Neutrophil (primary cell): ENCODE data around the gene SLC25A45.

Source experiments
- H3K27ac ChIP-seq: fragments of 200-600 bp; sonication (generic); 2 replicates; pipeline ENCODE4 v1.5.1; 2016; ENCODE audit warnings: mild to moderate bottlenecking, moderate library complexity
- H3K27me3 ChIP-seq: fragments of 200-600 bp; sonication (generic); 2 replicates; pipeline ENCODE4 v1.6.0; 2016; ENCODE audit warnings: mild to moderate bottlenecking
- H3K36me3 ChIP-seq: fragments of 200-600 bp; sonication (generic); 2 replicates; pipeline ENCODE4 v1.5.1; 2017
- H3K4me1 ChIP-seq, 2 experiments: fragments of 200-600 bp in 1 of 2; sonication (generic) in 1 of 2; 1 replicate in 1 of 2; 2 replicates in 1 of 2; pipeline versions ENCODE4 v1.5.1 to v1.6.1; 2013 to 2016; ENCODE audit warnings: low read depth in 1 of 2, low read length in 1 of 2, mild to moderate bottlenecking in 1 of 2, moderate library complexity in 1 of 2; ENCODE audit not compliant: control insufficient read depth in 1 of 2, insufficient read depth in 1 of 2
- H3K4me3 ChIP-seq, 2 experiments: fragments of 200-600 bp in 1 of 2; sonication (generic) in 1 of 2; 1 replicate in 1 of 2; 2 replicates in 1 of 2; pipeline ENCODE4 v1.5.1; 2013 to 2016; ENCODE audit warnings: low read depth in 1 of 2, low read length in 1 of 2, mild to moderate bottlenecking in 1 of 2, moderate library complexity in 1 of 2
- H3K9me3 ChIP-seq: fragments of 200-600 bp; sonication (generic); 2 replicates; pipeline ENCODE4 v1.5.1; 2016
- TF ChIP-seq, protein P1 (sequence below): fragments of 200-600 bp; sonication (generic); IDR thresholded peaks from 2 replicates; pipeline ENCODE4 v1.5.1; 2016; ENCODE audit warnings: antibody characterized with exemption

The SLC25A45 gene

DNA sequence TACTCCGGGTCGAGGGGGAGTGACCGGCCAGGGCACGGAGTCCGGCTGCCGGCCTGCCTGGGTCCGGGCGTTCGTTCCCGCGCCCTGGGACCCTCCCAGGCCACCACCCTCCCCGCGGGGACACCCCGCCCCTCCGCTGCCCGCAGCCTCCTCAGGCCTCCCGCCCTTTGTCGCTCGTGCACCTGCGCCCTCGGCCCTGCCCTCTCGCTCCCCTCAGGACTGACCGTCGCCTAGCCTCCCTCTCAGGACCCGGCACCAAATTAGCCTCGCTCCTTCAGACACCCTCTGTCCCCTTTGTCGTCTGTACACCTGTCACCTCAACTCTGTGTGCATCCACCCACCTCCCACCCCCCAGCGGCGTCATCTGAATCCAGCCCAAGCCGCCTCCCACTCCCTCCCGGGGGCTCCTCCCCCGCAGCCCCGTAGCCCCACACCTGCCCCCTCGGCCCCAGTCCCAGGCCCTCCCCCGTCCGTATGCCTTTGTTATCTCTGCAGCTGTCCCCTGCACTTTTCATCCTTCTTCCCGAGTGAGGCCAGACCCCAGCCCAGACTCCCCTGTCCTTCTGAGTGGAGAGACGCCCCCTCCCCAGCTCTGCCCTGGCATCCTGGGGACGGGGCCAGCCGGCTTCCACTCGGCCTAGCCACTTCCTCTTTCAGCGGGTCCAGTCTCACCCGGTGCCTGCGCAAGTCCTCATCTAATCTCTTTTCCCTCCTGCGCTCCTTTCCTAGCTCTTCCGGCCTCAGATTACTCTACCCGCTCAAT lies 27.3 kb downstream of the SLC25A45 start:
- no peaks in the 10 kb centered on the region for H3K9me3 ChIP-seq
- H3K27me3 ChIP-seq, result peaks cover 18% of the 10 kb centered on the region
- peak overlapping the region; percentile 98 for H3K27ac ChIP-seq
- peak overlapping the region; percentile 83 to 98 for H3K4me3 ChIP-seq
- H3K4me1 ChIP-seq, result peaks cover 12 to 19% of the 10 kb centered on the region in 2 experiments
- TF ChIP-seq, protein P1, sequence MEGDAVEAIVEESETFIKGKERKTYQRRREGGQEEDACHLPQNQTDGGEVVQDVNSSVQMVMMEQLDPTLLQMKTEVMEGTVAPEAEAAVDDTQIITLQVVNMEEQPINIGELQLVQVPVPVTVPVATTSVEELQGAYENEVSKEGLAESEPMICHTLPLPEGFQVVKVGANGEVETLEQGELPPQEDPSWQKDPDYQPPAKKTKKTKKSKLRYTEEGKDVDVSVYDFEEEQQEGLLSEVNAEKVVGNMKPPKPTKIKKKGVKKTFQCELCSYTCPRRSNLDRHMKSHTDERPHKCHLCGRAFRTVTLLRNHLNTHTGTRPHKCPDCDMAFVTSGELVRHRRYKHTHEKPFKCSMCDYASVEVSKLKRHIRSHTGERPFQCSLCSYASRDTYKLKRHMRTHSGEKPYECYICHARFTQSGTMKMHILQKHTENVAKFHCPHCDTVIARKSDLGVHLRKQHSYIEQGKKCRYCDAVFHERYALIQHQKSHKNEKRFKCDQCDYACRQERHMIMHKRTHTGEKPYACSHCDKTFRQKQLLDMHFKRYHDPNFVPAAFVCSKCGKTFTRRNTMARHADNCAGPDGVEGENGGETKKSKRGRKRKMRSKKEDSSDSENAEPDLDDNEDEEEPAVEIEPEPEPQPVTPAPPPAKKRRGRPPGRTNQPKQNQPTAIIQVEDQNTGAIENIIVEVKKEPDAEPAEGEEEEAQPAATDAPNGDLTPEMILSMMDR, result no peak
- peaks cover 34% of the 10 kb centered on the region for H3K36me3 ChIP-seq

DNA sequence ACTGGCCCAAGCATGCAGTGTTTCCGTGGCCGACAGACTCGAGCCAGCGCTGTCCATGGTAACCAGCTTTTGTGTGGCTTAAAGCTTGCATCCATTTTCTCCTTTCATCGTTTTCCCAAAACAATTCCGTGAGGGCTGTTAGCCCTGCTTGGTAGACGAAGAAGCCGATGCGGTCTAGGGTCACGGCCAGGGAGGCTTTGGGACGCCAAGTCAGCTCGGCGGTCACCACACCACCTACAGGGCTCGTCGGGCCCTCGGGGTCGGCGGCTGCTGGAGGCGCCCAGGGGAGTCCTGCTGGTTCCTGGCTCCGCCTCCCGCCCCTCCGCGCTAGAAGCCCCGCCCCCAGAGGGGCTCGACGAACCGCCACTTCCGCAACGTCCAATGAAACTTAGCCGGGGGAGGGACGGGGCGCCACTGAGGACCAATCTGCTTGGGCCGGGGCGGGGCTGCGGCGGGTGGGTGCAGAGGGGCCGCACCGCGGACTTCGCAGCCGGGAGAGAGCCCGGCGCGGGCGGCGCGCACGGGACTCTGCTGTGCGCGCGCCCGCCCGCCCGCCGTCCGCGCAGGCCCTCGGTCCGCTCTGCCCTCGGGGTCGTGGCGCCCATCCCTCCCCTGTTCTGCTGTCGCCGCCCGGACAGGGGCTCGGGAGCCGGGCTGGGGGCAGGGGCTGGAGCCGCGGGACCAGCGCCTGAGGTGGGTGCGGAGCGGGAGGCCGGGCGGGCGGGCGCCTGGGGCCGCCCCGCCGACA lies 28.0 kb downstream of the SLC25A45 start, which contains the start of gene TIGD3:
Gene TIGD3 (plus strand): TSS at position 487 of the 748 bp plus-strand sequence. CDS start 1,058 bp downstream, outside the sequence.
- TF ChIP-seq, protein P1, result no peak
- Histone ChIP-seq H3K4me3 (peak within 1 kb of the TSS; percentile 83 to 98), H3K27me3 (peaks cover 18% of the 10 kb centered on the region), H3K27ac (peak within 1 kb of the TSS; percentile 98), H3K4me1 (peaks cover 12 to 19% of the 10 kb centered on the region in 2 experiments), H3K9me3 (no peaks in the 10 kb centered on the region), H3K36me3 (peaks cover 41% of the 10 kb centered on the region)

DNA sequence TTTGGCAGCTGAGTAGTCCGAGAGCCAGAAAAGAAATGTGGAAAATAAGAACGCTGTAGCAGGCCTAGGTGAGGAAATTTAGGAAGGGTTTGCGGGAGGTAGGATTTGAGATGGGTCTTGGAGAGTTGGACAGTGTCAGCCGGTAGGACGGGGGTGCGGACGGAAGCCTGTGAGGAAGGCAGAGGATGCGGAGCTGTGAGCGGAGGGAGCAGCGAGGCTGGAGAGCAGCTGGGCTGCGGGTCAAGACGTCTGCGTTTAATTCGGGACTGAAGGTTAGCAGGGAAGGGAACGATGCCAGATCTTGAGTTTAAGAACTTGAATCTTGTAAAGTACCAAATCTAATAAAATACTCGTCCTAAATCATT lies 28.6 kb downstream of the SLC25A45 start:
- Histone ChIP-seq H3K4me1 (peaks cover 12 to 19% of the 10 kb centered on the region in 2 experiments), H3K4me3 (peak overlapping the region; percentile 83 to 98), H3K27ac (peak overlapping the region; percentile 98), H3K36me3 (peaks cover 46% of the 10 kb centered on the region), H3K9me3 (no peaks in the 10 kb centered on the region), H3K27me3 (peaks cover 18% of the 10 kb centered on the region)
- TF ChIP-seq, protein P1, result no peak

DNA sequence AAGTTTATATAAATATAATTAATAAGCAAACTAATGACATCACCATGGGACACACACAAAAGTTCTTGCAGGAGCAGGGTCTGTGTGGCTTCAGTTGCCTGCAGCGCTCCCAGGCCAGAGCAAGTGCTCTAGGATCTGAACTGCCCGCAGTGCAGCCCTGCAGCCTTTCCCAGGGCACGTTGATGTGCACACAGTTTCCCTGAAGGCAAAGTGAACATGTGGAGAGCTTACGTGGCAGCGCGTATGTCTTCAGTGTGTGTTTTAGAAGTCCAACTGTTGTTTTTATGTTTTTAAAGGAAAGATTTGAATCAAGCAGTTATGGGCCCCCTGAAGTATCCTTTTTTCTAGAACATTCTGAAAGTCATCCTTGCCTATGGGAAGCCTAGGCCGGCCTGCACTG lies 29.1 kb downstream of the SLC25A45 start:
- H3K27ac ChIP-seq, result peak overlapping the region; percentile 98
- peaks cover 51% of the 10 kb centered on the region for H3K36me3 ChIP-seq
- no peak overlapping the region for H3K4me3 ChIP-seq
- TF ChIP-seq, protein P1, result no peak
- H3K4me1 ChIP-seq, result peaks cover 12 to 19% of the 10 kb centered on the region in 2 experiments
- no peaks in the 10 kb centered on the region for H3K9me3 ChIP-seq
- peaks cover 18% of the 10 kb centered on the region for H3K27me3 ChIP-seq

DNA sequence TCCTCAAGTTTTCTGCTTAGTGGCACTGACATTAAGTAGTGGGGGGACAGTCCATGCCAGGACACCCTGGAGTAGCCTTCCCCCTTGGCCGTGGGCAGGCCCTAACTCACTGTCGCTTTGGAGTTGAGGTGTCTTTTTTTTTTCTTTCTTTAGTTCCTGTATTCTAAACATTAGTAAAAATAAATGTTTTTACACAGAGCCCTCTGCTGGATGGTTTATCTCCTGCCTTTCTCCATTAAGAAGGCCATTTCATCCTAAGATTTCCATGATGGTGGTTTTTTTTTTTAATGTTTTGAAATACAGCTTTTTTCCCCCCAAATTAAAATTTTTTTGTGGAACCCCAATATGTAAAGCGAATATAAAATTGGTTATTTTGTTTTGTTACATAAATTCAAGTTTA lies 29.7 kb downstream of the SLC25A45 start:
- Histone ChIP-seq H3K9me3 (no peaks in the 10 kb centered on the region), H3K27ac (no peak overlapping the region), H3K4me1 (peaks cover 12 to 19% of the 10 kb centered on the region in 2 experiments), H3K36me3 (peaks cover 57% of the 10 kb centered on the region), H3K27me3 (peaks cover 18% of the 10 kb centered on the region), H3K4me3 (no peak overlapping the region)
- TF ChIP-seq, protein P1, result no peak
